ENCODE results near the gene RIPOR3. TPM values are rescaled to one million over a fixed set of nuclear protein-coding genes. Genes with fewer than 3 reads are reported as not detected.

The RIPOR3 gene
- total and polyA plus RNA-seq, 4 donors: 5.6 to 90.3 (median 16.3) TPM

- no peak overlapping the region for H3K4me3 ChIP-seq (ENCODE audit: low read depth in 1 of 3, low read length in 3 of 3)
- H3K4me1 ChIP-seq (ENCODE audit: control insufficient read depth in 4 of 4, insufficient read depth in 4 of 4, low read length in 3 of 4): no peaks in the 10 kb centered on the region
- no peak for TF ChIP-seq RXRA (IDR thresholded peaks at IDR 0.05)
- no peak for TF ChIP-seq REST (IDR thresholded peaks at IDR 0.05)
- TF ChIP-seq GABPA (IDR thresholded peaks at IDR 0.05 in 1 of 2, conservative IDR thresholded peaks at IDR 0.05 in 1 of 2): no peak
- no peak for TF ChIP-seq ATF3 (IDR thresholded peaks at IDR 0.05)
- no peak for TF ChIP-seq SP1 (IDR thresholded peaks at IDR 0.05)
- no peak for TF ChIP-seq NR2F2 (IDR thresholded peaks at IDR 0.05)
- no peak for TF ChIP-seq YY1 (IDR thresholded peaks at IDR 0.05)
- no peak for TF ChIP-seq MAX (IDR thresholded peaks at IDR 0.05)
- no peak for TF ChIP-seq EGR1 (IDR thresholded peaks at IDR 0.05; ENCODE audit: low read depth in 2 of 2)
- no peak for TF ChIP-seq ZBTB33 (IDR thresholded peaks at IDR 0.05)
- TF ChIP-seq CTCF (IDR thresholded peaks at IDR 0.05; ENCODE audit: low read depth, low read length, missing input control): no peak
- TF ChIP-seq HNF4A (conservative IDR thresholded peaks at IDR 0.05): no peak
- no peak for TF ChIP-seq RAD21 (IDR thresholded peaks at IDR 0.05)
- no peak for TF ChIP-seq TAF1 (conservative IDR thresholded peaks at IDR 0.05)
- H3K9me3 ChIP-seq (ENCODE audit: control insufficient read depth in 4 of 4, low read length in 3 of 4): no peaks in the 10 kb centered on the region
- peaks cover 2 to 49% (median 36%) of the 10 kb centered on the region in 4 donors for H3K36me3 ChIP-seq (ENCODE audit: control insufficient read depth in 4 of 4, insufficient read depth in 3 of 4, low read depth in 1 of 4, low read length in 3 of 4)
- no peak overlapping the region for H3K9ac ChIP-seq (ENCODE audit: low read depth in 1 of 2, low read length in 2 of 2)
- H3K27me3 ChIP-seq (ENCODE audit: control insufficient read depth in 4 of 4, insufficient read depth in 4 of 4, low read length in 3 of 4): no peaks in the 10 kb centered on the region
- DNase-seq (ENCODE audit: low spot score): no peak
- 79% methylated on average over 5 of the region's 5 CpGs for WGBS
- H3K27ac ChIP-seq (ENCODE audit: low read depth in 1 of 2, low read length in 2 of 2): no peak overlapping the region
These were observed 106.1 kb downstream of the RIPOR3 start for GRCh38 chr20:50585214-50585613.

GRCh38 chr20:50584687-50585086 is 106.7 kb downstream of the RIPOR3 start:
- 92% methylated on average over 2 of the region's 2 CpGs for WGBS
- no peak for DNase-seq (ENCODE audit: low spot score)
- H3K4me1 ChIP-seq (ENCODE audit: control insufficient read depth in 4 of 4, insufficient read depth in 4 of 4, low read length in 3 of 4): no peaks in the 10 kb centered on the region
- H3K9ac ChIP-seq (ENCODE audit: low read depth in 1 of 2, low read length in 2 of 2): no peak overlapping the region
- no peak overlapping the region for H3K27ac ChIP-seq (ENCODE audit: low read depth in 1 of 2, low read length in 2 of 2)
- no peaks in the 10 kb centered on the region for H3K9me3 ChIP-seq (ENCODE audit: control insufficient read depth in 4 of 4, low read length in 3 of 4)
- H3K27me3 ChIP-seq (ENCODE audit: control insufficient read depth in 4 of 4, insufficient read depth in 4 of 4, low read length in 3 of 4): no peaks in the 10 kb centered on the region
- H3K4me3 ChIP-seq (ENCODE audit: low read depth in 1 of 3, low read length in 3 of 3): no peak overlapping the region
- TF ChIP-seq GABPA (IDR thresholded peaks at IDR 0.05 in 1 of 2, conservative IDR thresholded peaks at IDR 0.05 in 1 of 2): no peak
- no peak for TF ChIP-seq REST (IDR thresholded peaks at IDR 0.05)
- no peak for TF ChIP-seq CTCF (IDR thresholded peaks at IDR 0.05; ENCODE audit: low read depth, low read length, missing input control)
- peaks cover 4 to 52% (median 36%) of the 10 kb centered on the region in 4 donors for H3K36me3 ChIP-seq (ENCODE audit: control insufficient read depth in 4 of 4, insufficient read depth in 3 of 4, low read depth in 1 of 4, low read length in 3 of 4)

Data from liver (tissue), 9 donors.